PFSK-1 (cell line): ENCODE results near the gene HACD1.

Experiments
- FOXP2 ChIP-seq: optimal IDR thresholded peaks from 2 replicates; pipeline ENCODE3; 2011; ENCODE audit warnings: borderline replicate concordance, control low read depth, inconsistent platforms; ENCODE audit not compliant: insufficient read depth; ENCODE audit errors: extremely low read length, extremely low read depth
- POLR2AphosphoS5 ChIP-seq: IDR thresholded peaks from 2 replicates; pipeline ENCODE4 v1.6.1; 2012; ENCODE audit warnings: low read depth, mild to moderate bottlenecking, control low read depth, low read length, moderate library complexity
- SIN3A ChIP-seq: IDR thresholded peaks from 2 replicates; pipeline ENCODE4 v1.6.1; 2012; ENCODE audit warnings: mild to moderate bottlenecking, low read length, moderate library complexity, borderline replicate concordance; ENCODE audit not compliant: insufficient read depth
- TAF1 ChIP-seq: IDR thresholded peaks from 2 replicates; pipeline ENCODE4 v1.6.1; 2012; ENCODE audit warnings: low read length, control low read depth, borderline replicate concordance; ENCODE audit not compliant: insufficient read depth
- TF ChIP-seq, protein P1 (sequence below), 2 experiments: IDR thresholded peaks; 2 replicates each; pipeline versions ENCODE4 v1.6.1 to v1.8.0; 2011 to 2012; ENCODE audit warnings: low read depth in 2 of 2, low read length in 2 of 2, control low read depth in 1 of 2, inconsistent platforms in 1 of 2, mild to moderate bottlenecking in 1 of 2, moderate library complexity in 1 of 2; ENCODE audit not compliant: insufficient read depth in 1 of 2

DNA sequence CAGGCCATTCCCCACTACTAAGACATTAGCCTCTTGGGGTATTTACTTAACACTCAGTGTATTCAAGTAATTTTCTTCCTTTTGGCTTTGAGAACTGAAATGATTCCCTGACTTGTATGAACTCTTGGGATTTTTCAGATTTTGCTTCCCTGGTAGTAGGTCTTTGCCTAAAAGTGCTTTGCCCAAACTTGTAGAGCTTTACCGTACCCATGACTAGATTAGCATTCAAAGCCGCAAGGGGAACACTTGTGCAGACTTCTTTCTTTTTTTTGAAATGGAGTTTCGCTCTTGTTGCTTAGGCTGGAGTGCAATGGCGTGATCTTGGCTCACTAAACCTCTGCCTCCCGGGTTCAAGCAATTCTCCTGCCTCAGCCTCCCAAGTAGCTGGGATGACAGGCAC lies 20.7 kb upstream of the HACD1 start:
- TF ChIP-seq, protein P1, sequence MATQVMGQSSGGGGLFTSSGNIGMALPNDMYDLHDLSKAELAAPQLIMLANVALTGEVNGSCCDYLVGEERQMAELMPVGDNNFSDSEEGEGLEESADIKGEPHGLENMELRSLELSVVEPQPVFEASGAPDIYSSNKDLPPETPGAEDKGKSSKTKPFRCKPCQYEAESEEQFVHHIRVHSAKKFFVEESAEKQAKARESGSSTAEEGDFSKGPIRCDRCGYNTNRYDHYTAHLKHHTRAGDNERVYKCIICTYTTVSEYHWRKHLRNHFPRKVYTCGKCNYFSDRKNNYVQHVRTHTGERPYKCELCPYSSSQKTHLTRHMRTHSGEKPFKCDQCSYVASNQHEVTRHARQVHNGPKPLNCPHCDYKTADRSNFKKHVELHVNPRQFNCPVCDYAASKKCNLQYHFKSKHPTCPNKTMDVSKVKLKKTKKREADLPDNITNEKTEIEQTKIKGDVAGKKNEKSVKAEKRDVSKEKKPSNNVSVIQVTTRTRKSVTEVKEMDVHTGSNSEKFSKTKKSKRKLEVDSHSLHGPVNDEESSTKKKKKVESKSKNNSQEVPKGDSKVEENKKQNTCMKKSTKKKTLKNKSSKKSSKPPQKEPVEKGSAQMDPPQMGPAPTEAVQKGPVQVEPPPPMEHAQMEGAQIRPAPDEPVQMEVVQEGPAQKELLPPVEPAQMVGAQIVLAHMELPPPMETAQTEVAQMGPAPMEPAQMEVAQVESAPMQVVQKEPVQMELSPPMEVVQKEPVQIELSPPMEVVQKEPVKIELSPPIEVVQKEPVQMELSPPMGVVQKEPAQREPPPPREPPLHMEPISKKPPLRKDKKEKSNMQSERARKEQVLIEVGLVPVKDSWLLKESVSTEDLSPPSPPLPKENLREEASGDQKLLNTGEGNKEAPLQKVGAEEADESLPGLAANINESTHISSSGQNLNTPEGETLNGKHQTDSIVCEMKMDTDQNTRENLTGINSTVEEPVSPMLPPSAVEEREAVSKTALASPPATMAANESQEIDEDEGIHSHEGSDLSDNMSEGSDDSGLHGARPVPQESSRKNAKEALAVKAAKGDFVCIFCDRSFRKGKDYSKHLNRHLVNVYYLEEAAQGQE (IDR thresholded peaks at IDR 0.05; ENCODE audit: insufficient read depth in 1 of 2, low read depth in 2 of 2, low read length in 2 of 2) = no peak
- TF ChIP-seq POLR2AphosphoS5 (no peak), TAF1 (no peak), SIN3A (no peak), FOXP2 (no peak)
